Measurements from ENCODE around the gene RAI2. TPM values are rescaled to one million over a fixed set of nuclear protein-coding genes. Genes with fewer than 3 reads are reported as not detected.

Gene RAI2
- total RNA-seq, 1 donor from 2014 or later = 0.17 TPM

DNA sequence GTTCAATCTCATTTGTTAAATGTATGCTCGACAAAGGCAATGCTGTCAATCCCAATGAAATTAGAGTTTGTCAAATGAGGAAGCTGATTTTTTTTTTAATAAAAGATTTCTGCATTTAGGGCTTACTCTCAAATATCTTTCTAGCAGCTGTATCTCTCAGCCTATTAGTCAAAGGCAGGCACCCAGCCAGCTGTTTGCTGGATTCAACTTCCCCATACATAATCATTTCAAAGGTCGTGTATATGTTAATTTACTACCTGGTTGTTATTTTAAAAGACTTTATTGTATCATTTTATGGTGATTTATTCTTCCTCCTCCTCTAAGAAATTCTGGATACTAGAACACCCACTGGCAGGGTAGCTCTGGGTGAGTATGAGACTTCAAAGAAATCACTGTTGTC lies 27.1 kb downstream of the RAI2 start:
- TF ChIP-seq, protein P1, sequence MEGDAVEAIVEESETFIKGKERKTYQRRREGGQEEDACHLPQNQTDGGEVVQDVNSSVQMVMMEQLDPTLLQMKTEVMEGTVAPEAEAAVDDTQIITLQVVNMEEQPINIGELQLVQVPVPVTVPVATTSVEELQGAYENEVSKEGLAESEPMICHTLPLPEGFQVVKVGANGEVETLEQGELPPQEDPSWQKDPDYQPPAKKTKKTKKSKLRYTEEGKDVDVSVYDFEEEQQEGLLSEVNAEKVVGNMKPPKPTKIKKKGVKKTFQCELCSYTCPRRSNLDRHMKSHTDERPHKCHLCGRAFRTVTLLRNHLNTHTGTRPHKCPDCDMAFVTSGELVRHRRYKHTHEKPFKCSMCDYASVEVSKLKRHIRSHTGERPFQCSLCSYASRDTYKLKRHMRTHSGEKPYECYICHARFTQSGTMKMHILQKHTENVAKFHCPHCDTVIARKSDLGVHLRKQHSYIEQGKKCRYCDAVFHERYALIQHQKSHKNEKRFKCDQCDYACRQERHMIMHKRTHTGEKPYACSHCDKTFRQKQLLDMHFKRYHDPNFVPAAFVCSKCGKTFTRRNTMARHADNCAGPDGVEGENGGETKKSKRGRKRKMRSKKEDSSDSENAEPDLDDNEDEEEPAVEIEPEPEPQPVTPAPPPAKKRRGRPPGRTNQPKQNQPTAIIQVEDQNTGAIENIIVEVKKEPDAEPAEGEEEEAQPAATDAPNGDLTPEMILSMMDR (conservative IDR thresholded peaks at IDR 0.05; ENCODE audit: low read depth, low read length) = no peak
- DNase-seq (ENCODE audit: low read depth) = no peak
- no peak overlapping the region for H3K4me3 ChIP-seq (ENCODE audit: low read depth, low read length)

DNA sequence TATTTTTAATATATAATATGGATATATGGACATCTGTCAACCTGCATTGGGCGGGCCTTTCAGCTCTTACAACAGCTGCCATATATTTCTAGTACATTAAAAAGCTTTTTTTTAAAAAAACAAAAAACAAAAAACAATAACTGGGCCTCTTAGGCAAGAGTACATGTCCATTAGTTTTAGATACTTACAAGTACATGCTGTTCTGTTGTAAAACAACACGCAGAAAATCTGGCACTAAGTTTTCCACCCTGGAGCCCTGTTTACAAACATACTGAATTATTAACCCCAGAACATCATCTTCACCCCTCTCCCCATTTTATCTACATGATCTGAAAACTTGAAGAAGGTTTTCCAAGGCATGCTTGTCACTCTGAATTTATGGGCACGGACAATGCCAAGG lies 29.8 kb downstream of the RAI2 start:
- no peak for DNase-seq (ENCODE audit: low read depth)
- no peak overlapping the region for H3K4me3 ChIP-seq (ENCODE audit: low read depth, low read length)
- TF ChIP-seq, protein P1 (conservative IDR thresholded peaks at IDR 0.05; ENCODE audit: low read depth, low read length) = no peak

DNA sequence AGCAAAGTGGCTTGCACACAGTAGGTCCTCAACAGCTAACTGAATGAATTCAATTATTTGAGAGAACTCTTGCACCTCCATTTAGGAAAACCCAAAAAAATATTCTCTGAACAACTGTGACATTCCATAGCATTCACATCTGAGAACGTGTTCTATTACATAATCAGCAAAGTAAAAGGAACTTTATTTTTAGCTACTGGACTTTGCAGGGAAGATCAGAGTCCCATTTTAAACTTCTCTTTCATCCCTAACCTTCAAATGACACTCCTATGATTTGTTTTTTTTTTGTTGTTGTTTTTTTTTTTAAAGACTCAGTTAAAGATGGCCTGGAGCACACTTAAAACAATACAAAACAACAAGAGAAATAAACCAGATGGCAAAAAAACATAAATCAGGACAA lies 30.9 kb downstream of the RAI2 start:
- H3K4me3 ChIP-seq (ENCODE audit: low read depth, low read length) = no peak overlapping the region
- TF ChIP-seq, protein P1 (conservative IDR thresholded peaks at IDR 0.05; ENCODE audit: low read depth, low read length) = no peak

DNA sequence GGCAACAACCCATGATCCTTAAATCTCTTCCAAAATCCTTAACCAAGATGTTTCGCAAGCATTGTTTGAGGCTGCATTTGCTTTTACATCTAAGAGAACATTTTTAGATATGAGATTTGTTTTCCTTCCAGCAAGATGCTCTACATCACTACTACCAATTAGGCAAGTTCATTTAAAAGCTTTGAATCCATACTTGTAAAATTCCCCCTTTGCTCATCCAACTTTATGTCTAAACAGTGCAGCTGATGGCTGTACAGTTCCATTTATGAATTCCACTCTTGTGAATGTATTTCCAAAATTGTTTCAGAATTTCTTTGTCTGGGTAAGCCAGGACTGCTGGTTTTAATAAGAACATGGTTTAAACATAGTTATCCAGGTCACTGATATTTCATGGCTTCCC lies 31.5 kb downstream of the RAI2 start:
- H3K4me3 ChIP-seq (ENCODE audit: low read depth, low read length) = no peak overlapping the region
- TF ChIP-seq, protein P1 (conservative IDR thresholded peaks at IDR 0.05; ENCODE audit: low read depth, low read length) = no peak
- DNase-seq (ENCODE audit: low read depth) = no peak

More for the DNA sequence above, 30.9 kb downstream of the RAI2 start:
- no peak for DNase-seq (ENCODE audit: low read depth)

DNA sequence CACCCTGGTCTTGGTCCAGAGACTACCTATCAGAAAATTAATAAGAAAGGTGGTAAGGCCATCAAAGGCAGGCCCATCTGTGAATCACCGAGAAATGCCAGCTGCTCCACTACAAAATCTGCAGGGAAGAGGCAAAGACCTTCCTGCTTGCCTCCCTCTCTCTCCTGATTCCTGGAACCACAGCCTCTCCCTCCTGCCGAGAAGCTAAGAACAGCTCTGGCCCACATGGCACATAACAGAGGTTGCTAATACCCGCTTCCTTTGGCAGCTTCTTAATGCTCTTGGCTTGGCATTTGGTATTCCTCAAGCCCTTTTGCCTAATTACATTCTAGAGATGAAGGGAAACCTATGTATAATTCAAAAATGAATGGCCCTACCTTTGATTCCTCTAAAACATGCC lies 32.9 kb downstream of the RAI2 start:
- H3K4me3 ChIP-seq (ENCODE audit: low read depth, low read length) = no peak overlapping the region
- DNase-seq (ENCODE audit: low read depth) = no peak
- TF ChIP-seq, protein P1 (conservative IDR thresholded peaks at IDR 0.05; ENCODE audit: low read depth, low read length) = no peak

DNA sequence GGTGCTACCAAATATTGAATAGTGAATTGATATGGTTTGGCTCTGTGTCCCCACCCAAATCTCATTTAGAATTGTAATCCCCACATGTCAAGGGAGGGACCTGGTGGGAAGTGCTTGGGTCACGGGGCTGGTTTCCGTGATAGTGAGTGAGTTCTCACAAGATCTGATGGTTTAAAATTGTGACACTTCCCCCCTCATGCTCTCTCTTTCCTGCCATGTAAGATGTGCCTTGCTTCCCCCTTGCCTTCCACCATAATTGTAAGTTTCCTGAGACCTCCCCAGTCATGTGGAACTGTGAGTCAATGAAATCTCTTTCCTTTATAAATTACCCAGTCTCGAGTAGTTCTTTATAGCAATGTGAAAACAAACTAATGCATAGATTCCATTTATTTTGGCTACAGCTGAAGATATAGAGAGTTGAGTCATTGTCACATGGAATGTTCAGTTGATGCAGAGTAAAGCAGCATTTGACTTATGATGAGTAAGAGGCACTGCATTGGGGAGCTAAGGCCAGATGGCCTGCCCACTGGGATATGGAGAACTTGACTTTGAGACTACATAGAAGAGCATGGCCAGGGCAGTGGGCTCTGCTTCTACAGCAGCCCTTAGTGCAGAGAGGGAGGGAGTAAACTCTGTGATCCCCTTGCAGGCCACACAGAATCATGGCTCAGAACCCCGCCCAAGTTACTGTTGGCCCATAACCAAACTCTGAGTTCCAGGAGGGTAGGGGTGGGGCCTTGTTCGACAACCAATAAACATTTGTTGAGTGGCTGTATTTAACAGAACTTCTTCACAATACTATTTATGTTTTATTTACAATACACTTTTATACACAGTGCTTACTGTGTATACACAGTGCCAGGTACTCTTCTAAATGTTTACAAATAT lies 34.2 kb downstream of the RAI2 start:
- TF ChIP-seq, protein P1 (conservative IDR thresholded peaks at IDR 0.05; ENCODE audit: low read depth, low read length) = no peak
- no peak overlapping the region for H3K4me3 ChIP-seq (ENCODE audit: low read depth, low read length)
- no peak for DNase-seq (ENCODE audit: low read depth)

DNA sequence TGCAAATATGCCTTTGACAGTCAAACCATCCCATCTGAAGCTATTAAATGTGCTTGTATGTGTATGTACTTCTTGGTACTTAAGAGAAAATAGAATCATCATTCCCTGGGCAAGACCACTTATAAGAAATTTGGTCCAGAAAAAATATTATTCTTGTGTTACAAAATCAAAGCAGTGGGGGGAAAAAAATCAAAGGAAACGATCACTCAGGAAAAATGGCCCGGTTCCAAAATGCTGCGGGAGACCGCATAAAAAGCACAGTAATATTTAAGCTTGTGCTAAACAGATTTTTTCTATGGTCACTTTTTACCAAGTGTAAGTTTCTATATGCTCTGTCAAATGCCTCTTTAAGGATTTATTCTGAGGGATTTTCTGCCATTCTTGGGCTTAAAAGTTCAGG lies 36.1 kb downstream of the RAI2 start:
- no peak for DNase-seq (ENCODE audit: low read depth)
- TF ChIP-seq, protein P1 (conservative IDR thresholded peaks at IDR 0.05; ENCODE audit: low read depth, low read length) = no peak
- no peak overlapping the region for H3K4me3 ChIP-seq (ENCODE audit: low read depth, low read length)

All from epithelial cell of proximal tubule (primary cell).